HCT116 (cell line): ENCODE measurements around the gene KIFC3. TPM values are rescaled to one million over a fixed set of nuclear protein-coding genes. Genes with fewer than 3 reads are reported as not detected.

Source experiments
- ATAC-seq: fragments of 200-7000 bp; cut with Tn5 transposase; 2 replicates; pipeline ENCODE4 v1.9.1; 2020; ENCODE audit warnings: mild to moderate bottlenecking, moderate library complexity
- BruUV-seq: library from RNA; stranded (reverse); fragments of 400-500 nt; replicated peaks from 2 replicates; lab custom pipeline; 2021; lab: Mats Ljungman, UMichigan
- CTCF ChIA-PET: fragments of 300-600 bp; sonication (Branson Sonifier 250); formaldehyde crosslinking; loops from one replicate; lab custom pipeline; 2021; ENCODE audit warnings: antibody characterized with exemption; lab: Charles Lee
- POLR2A ChIA-PET: fragments of 300-600, 350-600 bp; sonication (Branson Sonifier 250); formaldehyde crosslinking; loops from one replicate; lab custom pipeline; 2021; ENCODE audit warnings: antibody characterized with exemption; lab: Charles Lee
- RAD21 ChIA-PET, 2 experiments: fragments of 300-600 bp; sonication (Branson Sonifier 250); formaldehyde crosslinking; loops; one replicate each; lab custom pipeline; 2023; ENCODE audit warnings: low total read pairs in 2 of 2; ENCODE audit not compliant: uncharacterized antibody in 2 of 2, unreplicated experiment in 2 of 2, low non-redundant PET in 1 of 2; lab: Charles Lee
- DNase-seq: peaks from one replicate; pipeline ENCODE4 v3.0.0-alpha.2; 2010; ENCODE audit warnings: low read depth, low spot score
- H2AFZ ChIP-seq: fragments of 200-600 bp; shearing (Covaris generic), sonication (generic); 2 replicates; pipeline ENCODE4 v1.6.1; 2017; ENCODE audit warnings: low read depth, mixed run types, mixed read lengths, antibody characterized with exemption, low read length; ENCODE audit not compliant: poor library complexity, severe bottlenecking
- H3K27ac ChIP-seq: 2 replicates; pipeline ENCODE4 v1.5.1; 2012; ENCODE audit warnings: low read depth, low read length
- H3K27me3 ChIP-seq: fragments of 200-600 bp; sonication (generic); 2 replicates; pipeline ENCODE4 v1.6.1; 2016; ENCODE audit warnings: mixed run types, low read length, mixed read lengths; ENCODE audit not compliant: insufficient read depth
- H3K36me3 ChIP-seq, 2 experiments: fragments of 200-500 bp in 1 of 2; fragments of 200-600 bp in 1 of 2; sonication (Bioruptor generic) in 1 of 2; sonication (generic) in 1 of 2; 2 replicates each; pipeline versions ENCODE4 v1.5.1 to v1.6.1; 2014 to 2016; ENCODE audit warnings: low read length in 2 of 2, inconsistent platforms in 1 of 2, mixed read lengths in 1 of 2, mixed run types in 1 of 2; ENCODE audit not compliant: insufficient read depth in 2 of 2, control insufficient read depth in 1 of 2
- H3K4me1 ChIP-seq, 2 experiments: fragments of 200-600 bp in 1 of 2; sonication (generic) in 1 of 2; 2 replicates each; pipeline versions ENCODE4 v1.5.1 to v1.6.1; 2012 to 2017; ENCODE audit warnings: low read length in 2 of 2, inconsistent platforms in 1 of 2, mild to moderate bottlenecking in 1 of 2, mixed read lengths in 1 of 2, mixed run types in 1 of 2, moderate library complexity in 1 of 2; ENCODE audit not compliant: insufficient read depth in 2 of 2, control insufficient read depth in 1 of 2
- H3K4me2 ChIP-seq: fragments of 200-600 bp; sonication (generic); 2 replicates; pipeline ENCODE4 v1.6.1; 2017; ENCODE audit warnings: mixed run types, low read length, mixed read lengths
- H3K4me3 ChIP-seq, 2 experiments: fragments of 200-600 bp in 1 of 2; sonication (generic) in 1 of 2; replicated peaks in 1 of 2; 2 replicates each; pipeline ENCODE4 v1.5.1; 2011 to 2016; ENCODE audit warnings: low read length in 2 of 2, control low read depth in 1 of 2, low read depth in 1 of 2, mild to moderate bottlenecking in 1 of 2, mixed read lengths in 1 of 2, mixed run types in 1 of 2
- H3K79me2 ChIP-seq: fragments of 200-600 bp; sonication (generic); 2 replicates; pipeline ENCODE4 v1.6.1; 2017; ENCODE audit warnings: mild to moderate bottlenecking, mixed run types, low read length, moderate library complexity, mixed read lengths; ENCODE audit not compliant: insufficient read depth
- H3K9ac ChIP-seq: fragments of 200-600 bp; sonication (generic); 2 replicates; pipeline ENCODE4 v1.6.1; 2016; ENCODE audit warnings: low read length, mixed read lengths
- H3K9me2 ChIP-seq: fragments of 200-600 bp; sonication (generic), shearing (Covaris generic); 2 replicates; pipeline ENCODE4 v1.6.1; 2017; ENCODE audit warnings: mixed run types, mild to moderate bottlenecking, moderate library complexity; ENCODE audit not compliant: insufficient read depth
- H3K9me3 ChIP-seq, 2 experiments: fragments of 200-500 bp in 1 of 2; fragments of 200-600 bp in 1 of 2; sonication (Bioruptor generic) in 1 of 2; sonication (generic) in 1 of 2; 2 replicates each; pipeline ENCODE4 v1.6.1; 2014 to 2017; ENCODE audit warnings: low read length in 2 of 2, mixed read lengths in 2 of 2, inconsistent platforms in 1 of 2, low read depth in 1 of 2, mild to moderate bottlenecking in 1 of 2, mixed run types in 1 of 2, moderate library complexity in 1 of 2; ENCODE audit not compliant: control insufficient read depth in 1 of 2, insufficient read depth in 1 of 2
- H4K20me1 ChIP-seq: fragments of 200-600 bp; sonication (generic), shearing (Covaris generic); 2 replicates; pipeline ENCODE4 v1.6.1; 2017; ENCODE audit warnings: mixed run types, mild to moderate bottlenecking, moderate library complexity; ENCODE audit not compliant: insufficient read depth
- CBX3 ChIP-seq: IDR thresholded peaks from 2 replicates; pipeline ENCODE4 v1.6.1; 2012; ENCODE audit warnings: low read depth
- CEBPB ChIP-seq: IDR thresholded peaks from 2 replicates; pipeline ENCODE4 v1.6.1; 2012; ENCODE audit warnings: low read depth
- CTCF ChIP-seq, 3 experiments: fragments of 200-600 bp in 1 of 3; sonication (generic) in 1 of 3; IDR thresholded peaks in 2 of 3; conservative IDR thresholded peaks in 1 of 3; 2 replicates each; pipeline ENCODE4 v1.5.1; 2012 to 2017; ENCODE audit warnings: low read depth in 2 of 3, low read length in 2 of 3, antibody characterized with exemption in 1 of 3, borderline replicate concordance in 1 of 3, control low read depth in 1 of 3, mild to moderate bottlenecking in 1 of 3, mixed read lengths in 1 of 3, mixed run types in 1 of 3, moderate library complexity in 1 of 3; ENCODE audit not compliant: insufficient read depth in 1 of 3
- EGR1 ChIP-seq: IDR thresholded peaks from 2 replicates; pipeline ENCODE4 v1.6.1; 2012; ENCODE audit warnings: low read depth
- EZH2 ChIP-seq: fragments of 200-600 bp; sonication (generic); IDR thresholded peaks from 2 replicates; pipeline ENCODE4 v1.6.1; 2017; ENCODE audit warnings: antibody characterized with exemption, mixed run types
- EZH2phosphoT487 ChIP-seq: fragments of 200-600 bp; IDR thresholded peaks from 2 replicates; pipeline ENCODE4 v1.6.1; 2018; ENCODE audit warnings: antibody characterized with exemption, borderline replicate concordance
- FOSL1 ChIP-seq: IDR thresholded peaks from 2 replicates; pipeline ENCODE4 v1.6.1; 2012; ENCODE audit warnings: low read depth
- JUND ChIP-seq: IDR thresholded peaks from 2 replicates; pipeline ENCODE4 v1.6.1; 2012
- POLR2A ChIP-seq: IDR thresholded peaks from 2 replicates; pipeline ENCODE4 v1.7.0; 2011; ENCODE audit warnings: borderline replicate concordance; ENCODE audit not compliant: insufficient read depth, insufficient read length; ENCODE audit errors: extremely low read depth
- POLR2AphosphoS5 ChIP-seq: IDR thresholded peaks from 2 replicates; pipeline ENCODE4 v1.6.1; 2011; ENCODE audit warnings: mild to moderate bottlenecking, low read depth, low read length, moderate library complexity
- RAD21 ChIP-seq: IDR thresholded peaks from 2 replicates; pipeline ENCODE4 v1.6.1; 2012; ENCODE audit warnings: low read depth, mild to moderate bottlenecking
- SIN3A ChIP-seq: IDR thresholded peaks from 2 replicates; pipeline ENCODE4 v1.6.1; 2012; ENCODE audit warnings: low read depth
- SP1 ChIP-seq: IDR thresholded peaks from 2 replicates; pipeline ENCODE4 v1.6.1; 2012; ENCODE audit warnings: low read depth
- SRF ChIP-seq: IDR thresholded peaks from 2 replicates; pipeline ENCODE4 v1.6.1; 2012; ENCODE audit warnings: low read depth
- TCF7L2 ChIP-seq: IDR thresholded peaks from 2 replicates; pipeline ENCODE4 v1.7.0; 2011; ENCODE audit warnings: borderline replicate concordance, inconsistent platforms; ENCODE audit not compliant: insufficient read depth, insufficient read length; ENCODE audit errors: extremely low read depth
- YY1 ChIP-seq: IDR thresholded peaks from 2 replicates; pipeline ENCODE4 v1.6.1; 2011; ENCODE audit warnings: low read length, low read depth, moderate library complexity, mild to moderate bottlenecking; ENCODE audit not compliant: insufficient replicate concordance; ENCODE audit errors: extremely low read depth
- ZFX ChIP-seq: fragments of 450-650 bp; IDR thresholded peaks from 2 replicates; pipeline ENCODE4 v1.6.1; 2017
- ZNF274 ChIP-seq: fragments of 200-500 bp; sonication (Bioruptor generic); IDR thresholded peaks from 2 replicates; pipeline ENCODE4 v1.6.1; 2014; ENCODE audit warnings: mild to moderate bottlenecking, low read depth, low read length, inconsistent platforms
- intact Hi-C: fragments of 100-400 bp; cut with micrococcal nuclease; formaldehyde crosslinking; loops from 2 replicates; pipeline ENCODE4 v1.10.0; 2022
- total RNA-seq: library from RNA; stranded (reverse); gene quantifications from one replicate; pipeline ENCODE4 v1.2.1, GENCODE V29; 2021; ENCODE audit not compliant: unreplicated experiment
- TF ChIP-seq, protein P1 (sequence below): IDR thresholded peaks from 2 replicates; pipeline ENCODE4 v1.6.1; 2011; ENCODE audit warnings: mild to moderate bottlenecking, low read length, moderate library complexity; ENCODE audit not compliant: insufficient replicate concordance; ENCODE audit errors: extremely low read depth
- TF ChIP-seq, protein P2 (sequence below): IDR thresholded peaks from 2 replicates; pipeline ENCODE4 v1.6.1; 2012
- TF ChIP-seq, protein P3 (sequence below): IDR thresholded peaks from 2 replicates; pipeline ENCODE4 v1.6.1; 2012

The KIFC3 gene
- total RNA-seq, 1 experiment from 2014 or later, result 31.9 TPM

- POLR2A ChIA-PET, result interaction anchor here (0.9 to 1.5 kb wide), 8 partner anchors 10 to 266 kb away, joined by 3 to 7 read pairs (median 3); partner anchors contain the start of gene USB1
- DNase-seq (peak; percentile 100), ATAC-seq (peak; percentile 92)
- no peaks in the 10 kb centered on the region for H3K27me3 ChIP-seq
- RAD21 ChIA-PET, result interaction anchor here in 1 of 2 experiments (1.0 kb wide), 1 partner anchor 128 kb away, joined by 3 read pairs; no protein-coding TSS in a partner anchor
- peak overlapping the region; percentile 79 for H3K27ac ChIP-seq
- H3K4me3 ChIP-seq, result peak overlapping the region; percentile 91 to 96
- no peaks in the 10 kb centered on the region for H4K20me1 ChIP-seq
- H3K9me3 ChIP-seq, result no peaks in the 10 kb centered on the region
- H3K9ac ChIP-seq, result peak overlapping the region; percentile 94
- H3K36me3 ChIP-seq, result no peaks in the 10 kb centered on the region
- H3K4me2 ChIP-seq, result peak overlapping the region; percentile 93
- TSS peak; percentile 89 for BruUV-seq
- CTCF ChIA-PET, result interaction anchor here (0.9 to 2.5 kb wide), 7 partner anchors 12 to 159 kb away, joined by 3 to 10 read pairs (median 4); no protein-coding TSS in a partner anchor
- H2AFZ ChIP-seq, result no peak overlapping the region
- H3K79me2 ChIP-seq, result peaks cover 10% of the 10 kb centered on the region; the same call in 1 of the 2 replicates
- intact Hi-C loops, result loop anchor here (5.0 kb wide), 1 partner anchor 143 kb away; no protein-coding TSS in a partner anchor
- TF ChIP-seq EGR1 (peak; percentile 78), SP1 (peak; percentile 100), ZNF274 (no peak), CEBPB (no peak), FOSL1 (no peak), CTCF (IDR thresholded peaks at IDR 0.05 in 2 of 3, conservative IDR thresholded peaks at IDR 0.05 in 1 of 3; ENCODE audit: borderline replicate concordance in 1 of 3, insufficient read depth in 1 of 3, low read depth in 2 of 3, low read length in 2 of 3) (no peak), CBX3 (no peak; the same call in 1 of the 2 replicates), YY1 (peak; percentile 99), TCF7L2 (peak; percentile 49), SRF (peak; percentile 99), SIN3A (no peak), EZH2phosphoT487 (no peak), JUND (no peak), EZH2 (no peak), ZFX (peak; percentile 61), RAD21 (no peak), POLR2AphosphoS5 (peak; percentile 87), POLR2A (peak; percentile 35)
- TF ChIP-seq, protein P1, sequence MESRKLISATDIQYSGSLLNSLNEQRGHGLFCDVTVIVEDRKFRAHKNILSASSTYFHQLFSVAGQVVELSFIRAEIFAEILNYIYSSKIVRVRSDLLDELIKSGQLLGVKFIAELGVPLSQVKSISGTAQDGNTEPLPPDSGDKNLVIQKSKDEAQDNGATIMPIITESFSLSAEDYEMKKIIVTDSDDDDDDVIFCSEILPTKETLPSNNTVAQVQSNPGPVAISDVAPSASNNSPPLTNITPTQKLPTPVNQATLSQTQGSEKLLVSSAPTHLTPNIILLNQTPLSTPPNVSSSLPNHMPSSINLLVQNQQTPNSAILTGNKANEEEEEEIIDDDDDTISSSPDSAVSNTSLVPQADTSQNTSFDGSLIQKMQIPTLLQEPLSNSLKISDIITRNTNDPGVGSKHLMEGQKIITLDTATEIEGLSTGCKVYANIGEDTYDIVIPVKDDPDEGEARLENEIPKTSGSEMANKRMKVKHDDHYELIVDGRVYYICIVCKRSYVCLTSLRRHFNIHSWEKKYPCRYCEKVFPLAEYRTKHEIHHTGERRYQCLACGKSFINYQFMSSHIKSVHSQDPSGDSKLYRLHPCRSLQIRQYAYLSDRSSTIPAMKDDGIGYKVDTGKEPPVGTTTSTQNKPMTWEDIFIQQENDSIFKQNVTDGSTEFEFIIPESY, result no peak
- TF ChIP-seq, protein P2, sequence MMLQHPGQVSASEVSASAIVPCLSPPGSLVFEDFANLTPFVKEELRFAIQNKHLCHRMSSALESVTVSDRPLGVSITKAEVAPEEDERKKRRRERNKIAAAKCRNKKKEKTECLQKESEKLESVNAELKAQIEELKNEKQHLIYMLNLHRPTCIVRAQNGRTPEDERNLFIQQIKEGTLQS, result no peak
- TF ChIP-seq, protein P3, sequence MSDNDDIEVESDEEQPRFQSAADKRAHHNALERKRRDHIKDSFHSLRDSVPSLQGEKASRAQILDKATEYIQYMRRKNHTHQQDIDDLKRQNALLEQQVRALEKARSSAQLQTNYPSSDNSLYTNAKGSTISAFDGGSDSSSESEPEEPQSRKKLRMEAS, result peak; percentile 61; the same call in 1 of the 2 replicates
- H3K9me2 ChIP-seq, result no peaks in the 10 kb centered on the region
- H3K4me1 ChIP-seq, result peaks cover 8 to 24% of the 10 kb centered on the region in 2 experiments
Observed at GRCh38 chr16:57734925-57735754, 67.2 kb downstream of the KIFC3 start.
